ENCODE results near the gene LMCD1. TPM values are rescaled to one million over a fixed set of nuclear protein-coding genes. Genes with fewer than 3 reads are reported as not detected.
A peak's percentile ranks its signal among the peaks of the same experiment; 100 is the strongest.

LMCD1 gene
- polyA plus RNA-seq, 1 of the 3 experiments (the other 2 are of a cell fraction), result 23.6 TPM

- H3K36me3 ChIP-seq (replicated peaks in 1 of 2; ENCODE audit: control insufficient read depth in 1 of 2, insufficient read depth in 2 of 2, low read length in 1 of 2), result peaks cover 0 to 28% of the 10 kb centered on the region in 2 experiments
- no peaks in the 10 kb centered on the region for H3K79me2 ChIP-seq (ENCODE audit: insufficient read depth)
- no peak overlapping the region for H3K4me2 ChIP-seq
- DNase-seq, result no peak
- no peaks in the 10 kb centered on the region for H3K27me3 ChIP-seq (ENCODE audit: insufficient read depth)
- no peak overlapping the region for H2AFZ ChIP-seq (ENCODE audit: low read depth)
- no peaks in the 10 kb centered on the region for H4K20me1 ChIP-seq (ENCODE audit: insufficient read depth)
- H3F3A ChIP-seq (replicated peaks; ENCODE audit: insufficient read depth), result peaks cover 13% of the 10 kb centered on the region
- POLR2A ChIA-PET, result no interaction called here
- CTCF ChIA-PET, result no interaction called here
- 98% methylated on average over 2 of the region's 2 CpGs for WGBS (ENCODE audit: low lambda C conversion rate)
- H3K9me3 ChIP-seq, result no peaks in the 10 kb centered on the region
- H3K4me1 ChIP-seq (ENCODE audit: control insufficient read depth in 1 of 2, insufficient read depth in 2 of 2, low read depth in 1 of 2, low read length in 1 of 2), result peaks cover 4 to 8% of the 10 kb centered on the region in 2 experiments; a peak in 3 of 4 replicates
- H3K27ac ChIP-seq (ENCODE audit: low read depth in 2 of 2, low read length in 1 of 2), result no peak overlapping the region
- H3K9ac ChIP-seq, result no peak overlapping the region
- no peak for TF ChIP-seq MAX (IDR thresholded peaks at IDR 0.05; ENCODE audit: low read depth)
- no peaks in the 10 kb centered on the region for H3K9me2 ChIP-seq
- H3K4me3 ChIP-seq (ENCODE audit: low read depth in 2 of 2, low read length in 1 of 2), result no peak overlapping the region
Measured at GRCh38 chr3:8516783-8517182, 15.2 kb downstream of the LMCD1 start.

- no peaks in the 10 kb centered on the region for H3K79me2 ChIP-seq (ENCODE audit: insufficient read depth)
- 71% methylated on average over 2 of the region's 2 CpGs for WGBS (ENCODE audit: low lambda C conversion rate)
- ChIA-PET CTCF (no interaction called here), POLR2A (no interaction called here)
- no peak overlapping the region for H3K4me2 ChIP-seq
- peaks cover 0 to 29% of the 10 kb centered on the region in 2 experiments for H3K36me3 ChIP-seq (replicated peaks in 1 of 2; ENCODE audit: control insufficient read depth in 1 of 2, insufficient read depth in 2 of 2, low read length in 1 of 2)
- H3K4me3 ChIP-seq (ENCODE audit: low read depth in 2 of 2, low read length in 1 of 2), result no peak overlapping the region
- H4K20me1 ChIP-seq (ENCODE audit: insufficient read depth), result no peaks in the 10 kb centered on the region
- H3K9ac ChIP-seq, result no peak overlapping the region
- H3K27ac ChIP-seq (ENCODE audit: low read depth in 2 of 2, low read length in 1 of 2), result peak overlapping the region in 1 of 2 experiments; percentile 48; a peak in 2 of 4 replicates
- H3K9me3 ChIP-seq, result no peaks in the 10 kb centered on the region
- no peak for DNase-seq
- TF ChIP-seq SMC3 (IDR thresholded peaks at IDR 0.05; ENCODE audit: low read depth, low read length), result no peak
- TF ChIP-seq USF1 (IDR thresholded peaks at IDR 0.05; ENCODE audit: borderline replicate concordance, low read depth), result no peak
- TF ChIP-seq FOXJ3 (CRISPR knock-in tag; IDR thresholded peaks at IDR 0.05), result no peak
- no peak for TF ChIP-seq MEF2A (IDR thresholded peaks at IDR 0.05; ENCODE audit: borderline replicate concordance, low read depth)
- no peak for TF ChIP-seq USF2 (IDR thresholded peaks at IDR 0.05; ENCODE audit: borderline replicate concordance, low read depth, low read length)
- no peak for TF ChIP-seq EP300 (IDR thresholded peaks at IDR 0.05; ENCODE audit: borderline replicate concordance in 1 of 2, low read depth in 1 of 2, low read length in 1 of 2)
- TF ChIP-seq JUND (IDR thresholded peaks at IDR 0.05), result no peak
- TF ChIP-seq NRF1 (IDR thresholded peaks at IDR 0.05; ENCODE audit: low read depth, low read length), result no peak
- TF ChIP-seq NFIC (IDR thresholded peaks at IDR 0.05; ENCODE audit: borderline replicate concordance), result no peak
- TF ChIP-seq TAF1 (IDR thresholded peaks at IDR 0.05; ENCODE audit: borderline replicate concordance, low read depth, low read length), result no peak
- TF ChIP-seq TCF12 (IDR thresholded peaks at IDR 0.05), result no peak
- no peak for TF ChIP-seq ZBTB33 (IDR thresholded peaks at IDR 0.05; ENCODE audit: borderline replicate concordance, low read depth)
- H3F3A ChIP-seq (replicated peaks; ENCODE audit: insufficient read depth), result peaks cover 13% of the 10 kb centered on the region
- H2AFZ ChIP-seq (ENCODE audit: low read depth), result no peak overlapping the region
- peaks cover 5 to 8% of the 10 kb centered on the region in 2 experiments; a peak in 3 of 4 replicates for H3K4me1 ChIP-seq (ENCODE audit: control insufficient read depth in 1 of 2, insufficient read depth in 2 of 2, low read depth in 1 of 2, low read length in 1 of 2)
- no peaks in the 10 kb centered on the region for H3K9me2 ChIP-seq
- no peaks in the 10 kb centered on the region for H3K27me3 ChIP-seq (ENCODE audit: insufficient read depth)
Measured at GRCh38 chr3:8517487-8517886, 15.9 kb downstream of the LMCD1 start.
